NCI-H2107 treated with DMSO at 0.1 percent for 48 hours (cell line): ENCODE results near the gene TBL3.

ENCODE experiments used
- DNase-seq: peaks from one replicate; lab custom pipeline; 2025; ENCODE audit not compliant: unreplicated experiment; lab: John Stamatoyannopoulos, UW

The TBL3 gene

GRCh38 chr16:1981398-1981836 lies 9.6 kb downstream of the TBL3 start, which contains the start of gene NOXO1:
Gene NOXO1 (minus strand): TSS chr16:1981469. CDS start chr16:1981179, 290 bp downstream.
- no peak for DNase-seq

GRCh38 chr16:1982013-1982433 lies 10.2 kb downstream of the TBL3 start:
- no peak for DNase-seq

- no peak for DNase-seq
Observed at GRCh38 chr16:1982991-1983543, 11.2 kb downstream of the TBL3 start.

GRCh38 chr16:1983544-1984346 lies 11.9 kb downstream of the TBL3 start, which contains the start of gene GFER:
Gene GFER (plus strand): TSS chr16:1984193. CDS start chr16:1984219, 26 bp downstream.
- peak; percentile 51 for DNase-seq

- DNase-seq: no peak
Observed at GRCh38 chr16:1984347-1985225, 12.7 kb downstream of the TBL3 start.

GRCh38 chr16:1985466-1986150 lies 13.8 kb downstream of the TBL3 start:
- no peak for DNase-seq

- DNase-seq: no peak
Observed at GRCh38 chr16:1987198-1987597, 15.3 kb downstream of the TBL3 start.

GRCh38 chr16:1989209-1990100 lies 17.6 kb downstream of the TBL3 start, which contains the start of gene SYNGR3:
Gene SYNGR3 (plus strand): TSS chr16:1989970. CDS start chr16:1990103, 133 bp downstream.
- DNase-seq: peak; percentile 54

GRCh38 chr16:1990101-1990350 lies 18.2 kb downstream of the TBL3 start:
- no peak for DNase-seq

- DNase-seq: no peak
Observed at GRCh38 chr16:1990351-1991134, 18.7 kb downstream of the TBL3 start.

GRCh38 chr16:1991135-1991551 lies 19.3 kb downstream of the TBL3 start:
- no peak for DNase-seq

GRCh38 chr16:1991588-1991947 lies 19.7 kb downstream of the TBL3 start:
- no peak for DNase-seq

GRCh38 chr16:1991948-1992703 lies 20.3 kb downstream of the TBL3 start:
- no peak for DNase-seq

- no peak for DNase-seq
Observed at GRCh38 chr16:1992704-1993317, 21.0 kb downstream of the TBL3 start.

- no peak for DNase-seq
Observed at GRCh38 chr16:1993731-1994131, 21.9 kb downstream of the TBL3 start.

- DNase-seq: no peak
Observed at GRCh38 chr16:1997494-1998359, 25.9 kb downstream of the TBL3 start.

- DNase-seq: no peak
Observed at GRCh38 chr16:1998360-1998835, 26.5 kb downstream of the TBL3 start.
